ENCODE data around the gene COG5. TPM values are rescaled to one million over a fixed set of nuclear protein-coding genes. Genes with fewer than 3 reads are reported as not detected.

COG5 gene
- total and polyA plus RNA-seq, 2 of the 4 experiments (the other 2 are of a cell fraction): 18.5 to 27.4 TPM

- no peak overlapping the region for H2BK20ac ChIP-seq (ENCODE audit: low read depth, low read length)
- H3K56ac ChIP-seq (ENCODE audit: extremely low read depth, insufficient read depth, low read length): no peak overlapping the region
- no peak overlapping the region for H3K4me2 ChIP-seq (ENCODE audit: low read depth, low read length)
- peaks cover 8% of the 10 kb centered on the region; the same call in 1 of the 2 replicates for H4K20me1 ChIP-seq (ENCODE audit: insufficient read depth, low read length)
- no peak overlapping the region for H3K18ac ChIP-seq (ENCODE audit: low read depth, low read length)
- DNase-seq (no peak), ATAC-seq (ENCODE audit: low read depth) (no peak)
- H2AFZ ChIP-seq (replicated peaks; ENCODE audit: low read length, poor library complexity): no peak overlapping the region
- WGBS, 2 experiments (ENCODE audit: extremely low coverage in 2 of 2, insufficient read length in 1 of 2): 80% methylated on average over 1 of the region's 4 CpGs; no CpG with 5 or more reads in 1 of the 2 experiments
- H3K36me3 ChIP-seq (ENCODE audit: control insufficient read depth, insufficient read depth, low read length): peaks cover 14% of the 10 kb centered on the region
- H2BK120ac ChIP-seq (ENCODE audit: low read depth, low read length): no peak overlapping the region
- dilution Hi-C loops (cut with HindIII; ENCODE audit: low sequenced_read_pairs, unreplicated experiment): no loop called here
- H3K79me1 ChIP-seq (ENCODE audit: low read depth in 1 of 2, low read length in 2 of 2): peaks cover 5 to 34% of the 10 kb centered on the region in 2 experiments
- no peaks in the 10 kb centered on the region for H3K27me3 ChIP-seq (ENCODE audit: control insufficient read depth, insufficient read depth, low read length)
- H4K8ac ChIP-seq (ENCODE audit: low read depth in 2 of 2, low read length in 2 of 2): no peak overlapping the region
- no peaks in the 10 kb centered on the region for H3K4me1 ChIP-seq (ENCODE audit: control insufficient read depth, insufficient read depth, low read length)
- no peak overlapping the region for H3K14ac ChIP-seq (replicated peaks; ENCODE audit: low read depth, low read length)
- no peaks in the 10 kb centered on the region for H3K9me1 ChIP-seq (ENCODE audit: insufficient read depth, low read length)
- ChIA-PET POLR2A (ENCODE audit: unreplicated experiment) (no interaction called here), CTCF (no interaction called here)
- no peak overlapping the region for H2AK5ac ChIP-seq (ENCODE audit: low read depth, low read length)
- no peak overlapping the region for H2BK15ac ChIP-seq (ENCODE audit: low read depth, low read length)
- no peak overlapping the region for H3K27ac ChIP-seq (ENCODE audit: insufficient read depth, low read length)
- H2AK9ac ChIP-seq (replicated peaks; ENCODE audit: low read depth, low read length, poor library complexity): no peak overlapping the region
- no peak overlapping the region for H4K91ac ChIP-seq (ENCODE audit: insufficient read depth, low read depth, low read length)
- no TSS peak for BruUV-seq (replicated peaks)
- H3K4me3 ChIP-seq (ENCODE audit: insufficient read depth, low read depth, low read length): no peak overlapping the region
- in situ Hi-C loops (cut with MboI; ENCODE audit: low sequenced_read_pairs): no loop called here
- H4K5ac ChIP-seq (ENCODE audit: low read depth, low read length): no peak overlapping the region
- H3K4ac ChIP-seq (ENCODE audit: low read depth, low read length): no peak overlapping the region
- intact Hi-C loops (cut with micrococcal nuclease): no loop called here
- no peak overlapping the region for H3K9ac ChIP-seq (ENCODE audit: low read depth, low read length)
- no peak overlapping the region for H2BK5ac ChIP-seq (ENCODE audit: low read depth, low read length, poor library complexity, severe bottlenecking)
- peaks cover 6% of the 10 kb centered on the region for H3K9me3 ChIP-seq (ENCODE audit: control insufficient read depth, insufficient read depth, low read length)
- TF ChIP-seq POLR2A (IDR thresholded peaks at IDR 0.05; ENCODE audit: low read depth, low read length) (no peak), USF2 (IDR thresholded peaks at IDR 0.05; ENCODE audit: low read depth, low read length) (no peak), SMC3 (IDR thresholded peaks at IDR 0.05; ENCODE audit: low read depth, low read length) (no peak), BHLHE40 (IDR thresholded peaks at IDR 0.05; ENCODE audit: low read depth, low read length) (no peak), CEBPB (IDR thresholded peaks at IDR 0.05; ENCODE audit: low read depth, low read length) (no peak), NFE2L2 (IDR thresholded peaks at IDR 0.05; ENCODE audit: low read depth, low read length) (no peak), MAZ (IDR thresholded peaks at IDR 0.05; ENCODE audit: borderline replicate concordance, low read depth, low read length) (no peak), RFX5 (IDR thresholded peaks at IDR 0.05; ENCODE audit: low read depth, low read length) (no peak), ELK1 (IDR thresholded peaks at IDR 0.05; ENCODE audit: borderline replicate concordance, low read depth, low read length) (no peak)
- H3K23ac ChIP-seq (ENCODE audit: low read depth, low read length): no peak overlapping the region
Observed at GRCh38 chr7:107544848-107545591, 18.7 kb downstream of the COG5 start.

All from IMR-90 (cell line).